Activated CD4-positive, CD25-positive, alpha-beta regulatory T cell (primary cell): ENCODE results near the gene BCO1.
"Not testable (repeated sequence)": the region's sequence is repeated elsewhere in the genome, so short reads cannot be mapped to it uniquely, and the experiment has no call there.

Experiments used
- DNase-seq, 4 experiments: peaks; one replicate each; lab custom pipeline; 2025; lab: John Stamatoyannopoulos, UW

BCO1 gene

GRCh38 chr16:81238296-81239011, at the start of gene BCO1:
TSS of gene BCO1 (plus strand) at chr16:81238689. CDS start at chr16:81238909, 220 bp downstream.
- DNase-seq: no peak

- DNase-seq: no peak
Measured at GRCh38 chr16:81189100-81189664, 49.3 kb upstream of the BCO1 start.

- DNase-seq: no peak
Measured at GRCh38 chr16:81190667-81191066, 47.8 kb upstream of the BCO1 start.

GRCh38 chr16:81195885-81196534, 42.5 kb upstream of the BCO1 start:
- no peak for DNase-seq

- DNase-seq: no peak
Measured at GRCh38 chr16:81198635-81199034, 39.9 kb upstream of the BCO1 start.

GRCh38 chr16:81201267-81201666, 37.2 kb upstream of the BCO1 start:
- DNase-seq: no peak

GRCh38 chr16:81204798-81205680, 33.5 kb upstream of the BCO1 start:
- DNase-seq: peak in 2 of 4 experiments; percentile 1 to 32

GRCh38 chr16:81207076-81207475, 31.4 kb upstream of the BCO1 start:
- DNase-seq: no peak

GRCh38 chr16:81210807-81211206, 27.7 kb upstream of the BCO1 start:
- no peak for DNase-seq

GRCh38 chr16:81212830-81213465, 25.5 kb upstream of the BCO1 start:
- no peak for DNase-seq

GRCh38 chr16:81214745-81215166, 23.7 kb upstream of the BCO1 start:
- DNase-seq: no peak

GRCh38 chr16:81216114-81216513, 22.4 kb upstream of the BCO1 start:
- no peak for DNase-seq

GRCh38 chr16:81216706-81217105, 21.8 kb upstream of the BCO1 start:
- no peak for DNase-seq

- DNase-seq: no peak
Measured at GRCh38 chr16:81219151-81219550, 19.3 kb upstream of the BCO1 start.

GRCh38 chr16:81220349-81220748, 18.1 kb upstream of the BCO1 start:
- DNase-seq: no peak

GRCh38 chr16:81221731-81222130, 16.8 kb upstream of the BCO1 start:
- no peak for DNase-seq

- no peak for DNase-seq
Measured at GRCh38 chr16:81224824-81225223, 13.7 kb upstream of the BCO1 start.

- DNase-seq: not testable (repeated sequence)
Measured at GRCh38 chr16:81225697-81226096, 12.8 kb upstream of the BCO1 start.

- DNase-seq: no peak
Measured at GRCh38 chr16:81227785-81228184, 10.7 kb upstream of the BCO1 start.

- DNase-seq: no peak
Measured at GRCh38 chr16:81229811-81230210, 8.7 kb upstream of the BCO1 start.

- DNase-seq: no peak
Measured at GRCh38 chr16:81231014-81231413, 7.5 kb upstream of the BCO1 start.
